Activated CD4-positive, alpha-beta T cell treated with anti-CD3 and anti-CD28 coated beads, Interleukin-2, amount 50 U/mL, for 48 hours (primary cell): ENCODE measurements around the gene TIMM10B.

Experiments
- DNase-seq, 2 experiments: peaks; one replicate each; pipeline ENCODE4 v3.0.0-alpha.2; 2020

The TIMM10B gene

GRCh38 chr11:6472934-6473333 lies 8.4 kb upstream of the TIMM10B start:
- DNase-seq: no peak

- DNase-seq: peak; percentile 70 to 71
These were observed 7.6 kb upstream of the TIMM10B start, which contains the start of gene TRIM3 for GRCh38 chr11:6473451-6474412. TSS of gene TRIM3 (minus strand) at chr11:6473941. CDS start at chr11:6465695, 8,246 bp downstream.

- DNase-seq: no peak
These were observed 6.9 kb upstream of the TIMM10B start for GRCh38 chr11:6474413-6474792.

GRCh38 chr11:6474806-6475500 lies 6.3 kb upstream of the TIMM10B start:
- no peak for DNase-seq

- DNase-seq: no peak
These were observed 5.4 kb upstream of the TIMM10B start for GRCh38 chr11:6475936-6476335.

GRCh38 chr11:6476571-6476970 lies 4.7 kb upstream of the TIMM10B start:
- no peak for DNase-seq

- DNase-seq: no peak
These were observed 894 bp upstream of the TIMM10B start for GRCh38 chr11:6480299-6480914.

GRCh38 chr11:6481924-6482275 lies 599 bp downstream of the TIMM10B start:
- DNase-seq: peak in 1 of 2 experiments; percentile 20

GRCh38 chr11:6482441-6482840 lies 1.1 kb downstream of the TIMM10B start:
- no peak for DNase-seq

- DNase-seq: no peak
These were observed 1.7 kb downstream of the TIMM10B start for GRCh38 chr11:6483015-6483414.

GRCh38 chr11:6485661-6486060 lies 4.4 kb downstream of the TIMM10B start:
- no peak for DNase-seq

GRCh38 chr11:6486256-6486655 lies 5.0 kb downstream of the TIMM10B start:
- no peak for DNase-seq

- DNase-seq: no peak
These were observed 5.6 kb downstream of the TIMM10B start for GRCh38 chr11:6486938-6487337.

GRCh38 chr11:6488342-6488741 lies 7.0 kb downstream of the TIMM10B start:
- no peak for DNase-seq

GRCh38 chr11:6488821-6489220 lies 7.5 kb downstream of the TIMM10B start:
- no peak for DNase-seq

- no peak for DNase-seq
These were observed 8.0 kb downstream of the TIMM10B start for GRCh38 chr11:6489306-6489705.

- no peak for DNase-seq
These were observed 16.0 kb downstream of the TIMM10B start, which contains the start of gene DNHD1 for GRCh38 chr11:6497069-6497839. TSS of gene DNHD1 (plus strand) at chr11:6497280. CDS start at chr11:6498216, 936 bp downstream.

GRCh38 chr11:6498121-6498520 lies 16.8 kb downstream of the TIMM10B start:
- no peak for DNase-seq

- no peak for DNase-seq
These were observed 17.2 kb downstream of the TIMM10B start for GRCh38 chr11:6498544-6498943.

- no peak for DNase-seq
These were observed 21.1 kb downstream of the TIMM10B start for GRCh38 chr11:6502382-6502781.

GRCh38 chr11:6504166-6504565 lies 22.9 kb downstream of the TIMM10B start:
- DNase-seq: no peak

- DNase-seq: no peak
These were observed 24.4 kb downstream of the TIMM10B start for GRCh38 chr11:6505577-6506240.
